ENCODE measurements around the gene CDK17.
A peak's percentile ranks its signal among the peaks of the same experiment; 100 is the strongest.

Gene CDK17

DNA sequence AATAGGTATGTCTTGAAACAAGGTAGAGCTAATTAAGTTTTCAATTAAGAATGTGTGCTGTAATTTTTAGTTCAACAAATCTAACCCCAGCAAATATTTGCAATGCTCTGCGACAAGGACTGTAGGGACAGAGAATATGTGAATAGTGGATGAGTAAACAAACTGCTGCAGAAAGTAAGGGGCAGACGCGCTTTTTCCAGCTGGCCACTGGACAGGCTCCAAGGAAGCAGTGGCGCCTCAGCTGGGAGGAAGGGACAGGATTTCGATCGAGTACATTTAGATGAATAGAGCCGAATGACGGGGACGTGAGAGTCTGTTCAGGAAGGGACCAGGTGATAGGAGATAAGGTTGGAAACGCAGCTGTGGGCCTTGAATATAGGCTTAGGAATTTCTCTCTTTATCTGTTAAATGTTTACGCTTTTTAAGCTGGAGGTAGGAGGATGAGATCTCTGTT is 136.8 kb downstream of the CDK17 start:
- no peaks in the 10 kb centered on the region for H3K36me3 ChIP-seq (ENCODE audit: control insufficient read depth, insufficient read depth, low read length)
- H3K79me2 ChIP-seq: no peaks in the 10 kb centered on the region
- H3K4me1 ChIP-seq: no peaks in the 10 kb centered on the region
- H3K9ac ChIP-seq: no peak overlapping the region
- H3K9me3 ChIP-seq (ENCODE audit: control insufficient read depth, low read length): no peaks in the 10 kb centered on the region
- H3K4me2 ChIP-seq (ENCODE audit: low read length): no peak overlapping the region
- no peak overlapping the region for H3K4me3 ChIP-seq (ENCODE audit: low read depth, low read length)
- H2AFZ ChIP-seq: no peak overlapping the region
- H3K27me3 ChIP-seq (ENCODE audit: control insufficient read depth, insufficient read depth, low read length): no peaks in the 10 kb centered on the region
- no peak for TF ChIP-seq CTCF (IDR thresholded peaks at IDR 0.05)
- H3K27ac ChIP-seq: no peak overlapping the region

DNA sequence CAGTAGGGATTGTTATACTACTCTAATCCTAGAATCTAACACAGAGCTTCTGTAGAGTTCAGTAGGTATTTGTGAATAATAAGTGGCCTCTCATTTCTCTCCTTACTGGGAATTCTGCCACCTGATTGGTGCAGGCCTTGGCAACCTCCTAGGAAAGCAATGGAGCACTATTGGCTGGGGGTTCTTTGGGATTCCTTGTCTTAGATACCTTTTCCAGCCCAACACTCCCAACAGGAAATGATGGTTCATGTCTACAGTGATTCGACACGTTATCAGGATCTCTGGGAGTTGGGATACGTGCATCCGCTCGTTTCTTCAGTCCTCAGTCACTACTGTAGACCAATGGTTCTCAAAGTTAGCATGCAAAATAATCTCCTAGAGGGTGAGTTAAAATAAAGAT is 138.7 kb downstream of the CDK17 start:
- Histone ChIP-seq H3K9ac (no peak overlapping the region), H2AFZ (no peak overlapping the region), H3K4me3 (ENCODE audit: low read depth, low read length) (no peak overlapping the region), H3K79me2 (no peaks in the 10 kb centered on the region), H3K9me3 (ENCODE audit: control insufficient read depth, low read length) (no peaks in the 10 kb centered on the region), H3K27ac (no peak overlapping the region), H3K36me3 (ENCODE audit: control insufficient read depth, insufficient read depth, low read length) (no peaks in the 10 kb centered on the region), H3K27me3 (ENCODE audit: control insufficient read depth, insufficient read depth, low read length) (no peaks in the 10 kb centered on the region), H3K4me2 (ENCODE audit: low read length) (no peak overlapping the region), H3K4me1 (no peaks in the 10 kb centered on the region)
- TF ChIP-seq CTCF (IDR thresholded peaks at IDR 0.05): no peak

- Histone ChIP-seq H3K36me3 (ENCODE audit: control insufficient read depth, insufficient read depth, low read length) (no peaks in the 10 kb centered on the region), H3K4me2 (ENCODE audit: low read length) (no peak overlapping the region), H3K4me3 (ENCODE audit: low read depth, low read length) (no peak overlapping the region), H3K9me3 (ENCODE audit: control insufficient read depth, low read length) (no peaks in the 10 kb centered on the region), H3K4me1 (no peaks in the 10 kb centered on the region), H3K9ac (no peak overlapping the region), H3K79me2 (no peaks in the 10 kb centered on the region), H3K27ac (no peak overlapping the region), H2AFZ (no peak overlapping the region), H3K27me3 (ENCODE audit: control insufficient read depth, insufficient read depth, low read length) (no peaks in the 10 kb centered on the region)
- no peak for TF ChIP-seq CTCF (IDR thresholded peaks at IDR 0.05)
Observed at GRCh38 chr12:96260644-96261043, 139.6 kb downstream of the CDK17 start.

DNA sequence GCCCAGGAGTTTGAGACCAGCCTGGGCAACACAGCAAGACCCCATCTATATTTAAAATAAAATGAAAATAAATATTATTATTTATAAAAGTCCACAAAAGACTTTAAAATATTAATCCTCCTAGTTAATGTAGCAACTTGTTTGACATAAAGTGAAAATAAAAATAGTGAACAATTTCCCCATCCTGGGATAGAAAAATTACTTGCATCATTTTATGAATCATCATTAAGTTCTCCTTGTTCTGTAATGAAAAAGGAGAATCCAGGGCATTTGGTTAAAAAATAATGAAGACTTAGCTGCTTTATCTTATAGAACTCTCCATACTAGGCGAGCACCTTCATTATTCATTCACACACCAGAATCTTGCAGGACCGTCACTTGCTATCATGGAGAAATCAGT is 140.0 kb downstream of the CDK17 start:
- Histone ChIP-seq H3K36me3 (ENCODE audit: control insufficient read depth, insufficient read depth, low read length) (no peaks in the 10 kb centered on the region), H3K4me1 (no peaks in the 10 kb centered on the region), H2AFZ (no peak overlapping the region), H3K79me2 (no peaks in the 10 kb centered on the region), H3K4me2 (ENCODE audit: low read length) (no peak overlapping the region), H3K9me3 (ENCODE audit: control insufficient read depth, low read length) (no peaks in the 10 kb centered on the region), H3K9ac (no peak overlapping the region), H3K4me3 (ENCODE audit: low read depth, low read length) (no peak overlapping the region), H3K27me3 (ENCODE audit: control insufficient read depth, insufficient read depth, low read length) (no peaks in the 10 kb centered on the region), H3K27ac (no peak overlapping the region)
- no peak for TF ChIP-seq CTCF (IDR thresholded peaks at IDR 0.05)

- Histone ChIP-seq H3K4me3 (ENCODE audit: low read depth, low read length) (no peak overlapping the region), H3K27ac (peak overlapping the region; percentile 9)
- no peak for TF ChIP-seq CTCF (IDR thresholded peaks at IDR 0.05)
Observed at GRCh38 chr12:96258104-96258961, 141.9 kb downstream of the CDK17 start.

More at GRCh38 chr12:96258104-96258961, 141.9 kb downstream of the CDK17 start:
- Histone ChIP-seq H3K36me3 (ENCODE audit: control insufficient read depth, insufficient read depth, low read length) (no peaks in the 10 kb centered on the region), H3K4me1 (peaks cover 3% of the 10 kb centered on the region), H3K9ac (no peak overlapping the region), H3K27me3 (ENCODE audit: control insufficient read depth, insufficient read depth, low read length) (no peaks in the 10 kb centered on the region), H3K4me2 (ENCODE audit: low read length) (no peak overlapping the region), H3K79me2 (peaks cover 4% of the 10 kb centered on the region), H2AFZ (no peak overlapping the region), H3K9me3 (ENCODE audit: control insufficient read depth, low read length) (no peaks in the 10 kb centered on the region)
